Lung (tissue), 12 donors: ENCODE results near the gene NUP188. TPM values are rescaled to one million over a fixed set of nuclear protein-coding genes. Genes with fewer than 3 reads are reported as not detected.

ENCODE experiments used
- ATAC-seq: fragments of 200-7000 bp; cut with Tn5 transposase; one replicate; pipeline ENCODE4 v1.9.1; 2020; ENCODE audit warnings: moderate number of reproducible peaks; ENCODE audit not compliant: insufficient read depth, low FRiP score
- DNase-seq, 3 donors: peaks; one replicate each; pipeline ENCODE4 v3.0.0-alpha.2; 2013 to 2017
- H3K27ac ChIP-seq, 2 donors: one replicate each; pipeline ENCODE4 v1.5.1; 2013; ENCODE audit warnings: mild to moderate bottlenecking in 2 of 2, moderate library complexity in 2 of 2, control low read depth in 1 of 2, inconsistent platforms in 1 of 2, low read depth in 1 of 2, low read length in 1 of 2
- H3K27me3 ChIP-seq, 3 donors: one replicate each; pipeline ENCODE4 v1.5.1; 2013; ENCODE audit warnings: low read length in 2 of 3; ENCODE audit not compliant: control insufficient read depth in 3 of 3, insufficient read depth in 3 of 3
- H3K36me3 ChIP-seq, 4 donors: one replicate each; pipeline ENCODE4 v1.5.1; 2013; ENCODE audit warnings: low read length in 4 of 4, mild to moderate bottlenecking in 1 of 4, moderate library complexity in 1 of 4; ENCODE audit not compliant: control insufficient read depth in 4 of 4, insufficient read depth in 4 of 4
- H3K4me1 ChIP-seq, 5 donors: one replicate each; pipeline ENCODE4 v1.5.1; 2013; ENCODE audit warnings: low read length in 5 of 5, mild to moderate bottlenecking in 2 of 5, moderate library complexity in 1 of 5; ENCODE audit not compliant: control insufficient read depth in 5 of 5, insufficient read depth in 5 of 5
- H3K4me3 ChIP-seq: one replicate; pipeline ENCODE4 v1.5.1; 2013; ENCODE audit warnings: mild to moderate bottlenecking, control low read depth, moderate library complexity
- H3K9ac ChIP-seq, 2 donors: one replicate each; pipeline ENCODE4 v1.5.1; 2013; ENCODE audit warnings: low read length in 2 of 2, control low read depth in 1 of 2; ENCODE audit not compliant: insufficient read depth in 1 of 2
- H3K9me3 ChIP-seq, 4 donors: one replicate each; pipeline ENCODE4 v1.5.1; 2013; ENCODE audit warnings: low read length in 3 of 4, mild to moderate bottlenecking in 1 of 4, moderate library complexity in 1 of 4; ENCODE audit not compliant: control insufficient read depth in 4 of 4, insufficient read depth in 3 of 4
- CTCF ChIP-seq: IDR thresholded peaks from 2 replicates; pipeline ENCODE4 v1.5.1; 2012; ENCODE audit warnings: mild to moderate bottlenecking; ENCODE audit errors: control extremely low read depth, extremely low read depth
- WGBS, 2 donors: extraction: QIAGEN DNeasy Blood & Tissue Kit; methylation state at CpG; one replicate each; pipeline ENCODE4 v1.1.7; 2013; 5-methylcytosine and 5-hydroxymethylcytosine counted together
- polyA plus RNA-seq, 2 donors: library from polyadenylated mRNA; stranded (reverse); fragments of 200-250 nt; gene quantifications; one replicate each; pipeline ENCODE4 v1.2.1, GENCODE V29; 2013
- total RNA-seq, 2 donors: library from RNA; depleted of rRNA in 1 of 2; stranded (reverse); fragments of >200 nt in 1 of 2; gene quantifications; one replicate each; pipeline ENCODE4 v1.2.1, GENCODE V29; 2014 to 2021
- donor health status: control.
- donor health status: control.
- donor health status: Bipolar disorder and iron deficiency.
- donor health status: healthy.
- donor health status: DM: yes; HTN: yes; CAD: no.

The NUP188 gene
- total and polyA plus RNA-seq, 4 donors: 17.0 to 48.5 (median 32.1) TPM

DNA sequence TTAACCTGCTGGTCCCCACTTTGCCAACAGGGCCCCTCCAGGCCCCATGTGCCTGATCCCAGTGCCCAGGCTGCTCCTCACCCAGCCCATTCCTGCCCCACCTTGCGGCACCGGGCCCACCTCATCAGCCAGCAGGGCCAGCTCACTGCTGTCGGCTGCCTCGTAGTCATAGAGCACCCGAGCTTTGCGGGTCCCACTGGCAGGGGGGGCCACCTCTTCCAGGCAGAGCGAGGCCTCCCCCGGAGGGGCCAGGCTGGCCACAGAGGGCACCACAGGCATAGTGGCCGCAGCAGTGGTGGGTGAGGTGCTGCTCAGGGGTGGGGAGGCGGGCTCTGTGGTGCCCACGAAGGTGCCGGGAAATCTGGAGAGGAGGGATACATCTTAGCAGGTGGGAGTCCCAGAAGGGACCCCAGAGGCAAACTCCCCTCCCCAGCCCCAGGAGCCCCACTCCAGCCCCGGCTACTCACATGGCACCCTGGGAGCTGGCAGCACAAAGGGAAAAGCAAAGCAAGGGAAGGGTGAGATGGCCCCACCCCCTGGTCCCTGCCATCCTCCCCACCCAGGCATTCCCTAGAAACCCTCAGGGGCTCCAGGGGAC is 61.6 kb downstream of the NUP188 start:
- H3K4me3 ChIP-seq: no peak overlapping the region
- peaks cover 2 to 75% (median 21%) of the 10 kb centered on the region in 4 donors for H3K36me3 ChIP-seq
- no peak overlapping the region for H3K27ac ChIP-seq
- DNase-seq (no peak), ATAC-seq (no peak)
- TF ChIP-seq CTCF: no peak
- no peaks in the 10 kb centered on the region for H3K9me3 ChIP-seq
- H3K9ac ChIP-seq: no peak overlapping the region
- H3K4me1 ChIP-seq: no peaks in the 10 kb centered on the region
- H3K27me3 ChIP-seq: no peaks in the 10 kb centered on the region
- WGBS, 2 donors: 88 to 89% methylated on average over 13 of the region's 13 CpGs

GRCh38 chr9:129009584-129010141 is 62.2 kb downstream of the NUP188 start:
- no peak for ATAC-seq
- WGBS, 2 donors: 95% methylated on average over 17 of the region's 17 CpGs
- no peak for DNase-seq
- no peak for TF ChIP-seq CTCF
- H3K36me3 ChIP-seq: peaks cover 5 to 80% (median 21%) of the 10 kb centered on the region in 4 donors
- H3K27me3 ChIP-seq: no peaks in the 10 kb centered on the region
- no peak overlapping the region for H3K4me3 ChIP-seq
- H3K9ac ChIP-seq: no peak overlapping the region
- no peaks in the 10 kb centered on the region for H3K4me1 ChIP-seq
- H3K27ac ChIP-seq: no peak overlapping the region
- no peaks in the 10 kb centered on the region for H3K9me3 ChIP-seq

DNA sequence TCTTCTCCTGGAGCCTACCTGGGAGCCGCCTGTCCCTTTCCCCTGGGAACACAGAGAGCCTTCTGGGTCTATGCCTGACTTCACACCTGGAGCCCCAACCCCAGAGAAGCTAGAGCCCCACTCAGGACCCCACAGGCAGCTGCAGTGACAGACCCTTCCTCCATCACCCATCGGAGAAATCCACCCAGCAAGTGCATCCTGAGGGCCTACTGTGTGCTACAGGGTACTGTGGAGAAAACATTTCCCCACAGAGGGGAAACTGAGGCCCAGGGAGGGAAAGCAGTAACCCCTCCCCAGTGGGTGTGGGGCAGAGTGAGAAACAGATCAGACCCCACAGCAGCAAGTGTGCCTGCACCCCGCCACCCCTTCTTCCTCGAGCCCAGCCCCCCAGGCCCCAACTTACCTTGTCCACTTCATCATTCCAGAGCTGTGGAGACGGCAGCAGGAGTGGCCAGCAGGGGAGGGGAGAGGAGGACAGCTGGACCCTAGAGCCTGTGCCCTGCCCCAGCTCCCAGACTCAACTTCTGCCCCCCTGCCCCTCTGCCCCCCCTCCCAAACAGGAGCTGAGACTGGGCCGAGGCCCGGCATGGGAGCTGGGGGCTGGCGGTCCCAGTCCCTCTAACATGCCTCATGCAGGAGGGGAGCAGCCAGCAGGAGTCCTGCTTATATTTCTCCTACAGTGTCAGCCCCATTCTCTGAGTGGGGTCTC is 62.9 kb downstream of the NUP188 start:
- H3K4me1 ChIP-seq: no peaks in the 10 kb centered on the region
- no peak overlapping the region for H3K9ac ChIP-seq
- no peak overlapping the region for H3K27ac ChIP-seq
- H3K9me3 ChIP-seq: no peaks in the 10 kb centered on the region
- DNase-seq (no peak), ATAC-seq (no peak)
- no peak overlapping the region for H3K4me3 ChIP-seq
- 94 to 97% methylated on average over 6 to 8 of the region's 8 CpGs for WGBS, 2 donors
- TF ChIP-seq CTCF: no peak
- H3K36me3 ChIP-seq: peaks cover 5 to 74% (median 16%) of the 10 kb centered on the region in 4 donors
- no peaks in the 10 kb centered on the region for H3K27me3 ChIP-seq
